DMS 273 (cell line): ENCODE data around the gene APLP1.
"Not testable (repeated sequence)": the region's sequence is repeated elsewhere in the genome, so short reads cannot be mapped to it uniquely, and the experiment has no call there.

Experiments
- DNase-seq: peaks from one replicate; lab custom pipeline; 2025; ENCODE audit not compliant: unreplicated experiment; lab: John Stamatoyannopoulos, UW

APLP1 gene

GRCh38 chr19:35868172-35868822, at the start of gene APLP1:
APLP1 (plus strand) TSS chr19:35868574; CDS start chr19:35868637, 63 bp downstream.
- peak; percentile 87 for DNase-seq

GRCh38 chr19:35822579-35822978, 45.8 kb upstream of the APLP1 start:
- DNase-seq: no peak

- no peak for DNase-seq
Measured at GRCh38 chr19:35824150-35824549, 44.2 kb upstream of the APLP1 start.

GRCh38 chr19:35828692-35829301, 39.6 kb upstream of the APLP1 start:
- DNase-seq: peak; percentile 51

- DNase-seq: no peak
Measured at GRCh38 chr19:35830986-35831385, 37.4 kb upstream of the APLP1 start.

GRCh38 chr19:35832054-35832453, 36.3 kb upstream of the APLP1 start:
- no peak for DNase-seq

- DNase-seq: no peak
Measured at GRCh38 chr19:35833972-35834371, 34.4 kb upstream of the APLP1 start.

GRCh38 chr19:35836096-35836495, 32.3 kb upstream of the APLP1 start:
- not testable (repeated sequence) for DNase-seq

- no peak for DNase-seq
Measured at GRCh38 chr19:35841961-35842595, 26.3 kb upstream of the APLP1 start.

- no peak for DNase-seq
Measured at GRCh38 chr19:35842666-35843272, 25.6 kb upstream of the APLP1 start.

GRCh38 chr19:35843676-35844481, 24.5 kb upstream of the APLP1 start:
- peak; percentile 45 for DNase-seq

GRCh38 chr19:35844482-35845214, 23.7 kb upstream of the APLP1 start:
- no peak for DNase-seq

GRCh38 chr19:35845215-35846037, 22.9 kb upstream of the APLP1 start:
- DNase-seq: peak; percentile 72

GRCh38 chr19:35846038-35846668, 22.2 kb upstream of the APLP1 start:
- peak; percentile 57 for DNase-seq

GRCh38 chr19:35847911-35848310, 20.5 kb upstream of the APLP1 start:
- no peak for DNase-seq

GRCh38 chr19:35848486-35848885, 19.9 kb upstream of the APLP1 start:
- no peak for DNase-seq

- DNase-seq: no peak
Measured at GRCh38 chr19:35848919-35849505, 19.4 kb upstream of the APLP1 start.

GRCh38 chr19:35851213-35852028, 17.0 kb upstream of the APLP1 start:
- peak; percentile 40 for DNase-seq
